Esophagus muscularis mucosa (tissue), 4 donors: Measurements from ENCODE around the gene TRERF1.

ENCODE experiments used
- EP300 ChIP-seq: sonication (generic); formaldehyde crosslinking; IDR thresholded peaks from one replicate; pipeline ENCODE4 v1.6.1; 2017; ENCODE audit warnings: antibody characterized with exemption
- POLR2A ChIP-seq: fragments of 450-650 bp; IDR thresholded peaks from one replicate; pipeline ENCODE4 v1.6.1; 2017; ENCODE audit warnings: antibody characterized with exemption, moderate library complexity, mild to moderate bottlenecking, low read depth
- POLR2AphosphoS5 ChIP-seq, 2 donors: sonication (generic); formaldehyde crosslinking; IDR thresholded peaks; one replicate each; pipeline ENCODE4 v1.6.1; 2017; ENCODE audit warnings: antibody characterized with exemption in 2 of 2
- TF ChIP-seq, protein P1 (sequence below), 3 experiments: fragments of 200-600 bp in 2 of 3; fragments of 450-650 bp in 1 of 3; sonication (generic) in 2 of 3; IDR thresholded peaks; one replicate each; pipeline ENCODE4 v1.5.1; 2017 to 2019; ENCODE audit warnings: antibody characterized with exemption in 3 of 3, mild to moderate bottlenecking in 2 of 3, moderate library complexity in 1 of 3

- no peak for TF ChIP-seq POLR2AphosphoS5 (IDR thresholded peaks at IDR 0.05)
- TF ChIP-seq, protein P1, sequence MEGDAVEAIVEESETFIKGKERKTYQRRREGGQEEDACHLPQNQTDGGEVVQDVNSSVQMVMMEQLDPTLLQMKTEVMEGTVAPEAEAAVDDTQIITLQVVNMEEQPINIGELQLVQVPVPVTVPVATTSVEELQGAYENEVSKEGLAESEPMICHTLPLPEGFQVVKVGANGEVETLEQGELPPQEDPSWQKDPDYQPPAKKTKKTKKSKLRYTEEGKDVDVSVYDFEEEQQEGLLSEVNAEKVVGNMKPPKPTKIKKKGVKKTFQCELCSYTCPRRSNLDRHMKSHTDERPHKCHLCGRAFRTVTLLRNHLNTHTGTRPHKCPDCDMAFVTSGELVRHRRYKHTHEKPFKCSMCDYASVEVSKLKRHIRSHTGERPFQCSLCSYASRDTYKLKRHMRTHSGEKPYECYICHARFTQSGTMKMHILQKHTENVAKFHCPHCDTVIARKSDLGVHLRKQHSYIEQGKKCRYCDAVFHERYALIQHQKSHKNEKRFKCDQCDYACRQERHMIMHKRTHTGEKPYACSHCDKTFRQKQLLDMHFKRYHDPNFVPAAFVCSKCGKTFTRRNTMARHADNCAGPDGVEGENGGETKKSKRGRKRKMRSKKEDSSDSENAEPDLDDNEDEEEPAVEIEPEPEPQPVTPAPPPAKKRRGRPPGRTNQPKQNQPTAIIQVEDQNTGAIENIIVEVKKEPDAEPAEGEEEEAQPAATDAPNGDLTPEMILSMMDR (IDR thresholded peaks at IDR 0.05) = no peak
- TF ChIP-seq POLR2A = no peak
- TF ChIP-seq EP300 = no peak
These were observed 98.7 kb downstream of the TRERF1 start for GRCh38 chr6:42352856-42353564.
